DMS 273 (cell line): ENCODE data around the gene LGALS8.

Experiments
- DNase-seq: peaks from one replicate; lab custom pipeline; 2025; ENCODE audit not compliant: unreplicated experiment; lab: John Stamatoyannopoulos, UW

LGALS8 gene

DNA sequence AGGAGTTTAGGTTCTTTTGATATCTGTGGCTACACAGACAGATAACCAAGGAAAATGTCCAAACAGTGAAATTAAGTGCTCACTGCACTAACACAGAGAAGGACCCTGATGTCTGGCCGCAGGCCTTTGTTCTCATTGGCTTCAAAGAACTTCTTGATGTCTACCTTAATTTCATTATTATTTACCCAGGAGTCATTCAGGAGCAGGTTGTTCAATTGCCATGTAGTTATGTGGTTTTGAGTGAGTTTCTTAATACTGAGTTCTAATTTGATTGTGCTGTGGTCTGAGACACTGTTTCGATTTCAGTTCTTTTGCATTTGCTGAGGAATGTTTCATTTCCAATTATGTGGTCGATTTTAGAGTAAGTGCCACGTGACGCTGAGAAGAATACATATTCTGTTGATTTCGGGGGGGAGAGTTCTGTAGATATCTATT, 15.2 kb upstream of the LGALS8 start:
- no peak for DNase-seq

- no peak for DNase-seq
Observed at GRCh38 chr1:236509203-236509602, 14.6 kb upstream of the LGALS8 start.

GRCh38 chr1:236509647-236510401, 14.0 kb upstream of the LGALS8 start:
- DNase-seq: no peak

DNA sequence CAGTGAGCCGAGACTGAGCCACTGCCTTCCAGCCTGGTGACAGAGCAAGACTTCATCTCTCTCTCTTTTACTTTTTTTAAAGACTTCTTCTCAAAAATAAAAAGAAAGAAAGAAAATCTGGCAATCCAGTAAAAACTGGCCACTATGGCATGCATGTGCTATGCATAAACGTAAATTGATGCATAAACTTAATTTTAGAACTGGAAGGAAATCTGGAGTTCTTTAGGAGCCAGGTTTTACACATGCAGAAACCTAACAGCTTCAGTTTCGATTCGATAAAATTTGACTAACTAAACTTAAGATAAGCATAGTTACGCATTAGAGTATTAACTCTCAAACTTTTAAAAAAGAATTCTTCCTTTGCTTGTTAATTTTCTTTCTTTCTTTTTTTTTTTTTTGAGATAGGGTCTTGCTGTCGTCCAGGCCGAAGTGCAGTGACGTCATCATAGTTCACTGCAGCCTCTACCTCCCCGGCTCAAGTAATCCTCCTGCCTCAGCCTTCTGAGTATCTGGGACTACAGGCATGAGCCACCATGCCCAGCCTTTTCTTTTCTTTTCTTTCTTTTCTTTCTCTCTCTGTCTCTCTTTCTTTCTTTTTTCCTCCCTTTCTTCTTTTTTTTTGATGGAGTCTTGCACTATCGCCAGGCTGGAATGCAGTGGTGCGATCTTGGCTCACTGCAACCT, 11.9 kb upstream of the LGALS8 start:
- DNase-seq: no peak

- peak; percentile 22 for DNase-seq
Observed at GRCh38 chr1:236514703-236515442, 8.9 kb upstream of the LGALS8 start.

DNA sequence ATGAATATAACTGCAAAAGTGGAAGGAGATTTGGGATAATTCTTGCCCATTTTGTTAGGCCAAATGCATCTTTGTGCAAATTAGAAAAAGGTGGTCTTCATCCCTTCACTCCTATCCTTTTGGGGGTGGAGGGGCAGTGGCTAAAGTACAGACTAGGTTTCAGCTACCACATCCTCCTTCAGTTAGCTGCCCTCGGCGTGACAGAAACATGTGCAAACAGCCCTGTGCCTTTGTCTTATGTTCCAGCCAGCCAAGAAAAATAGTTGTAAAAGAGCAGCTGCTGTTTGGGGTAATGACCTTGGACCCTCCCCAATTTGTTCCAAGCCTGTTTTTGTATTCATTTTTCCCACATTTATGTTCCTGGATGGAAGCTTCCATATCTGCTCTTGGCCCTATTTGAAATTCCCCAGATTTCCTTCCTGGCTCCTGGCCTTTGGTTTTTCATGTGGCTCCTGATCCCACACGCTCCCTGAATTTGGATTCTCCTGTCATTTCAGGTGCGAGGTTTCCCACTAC, 8.3 kb upstream of the LGALS8 start:
- DNase-seq: no peak

DNA sequence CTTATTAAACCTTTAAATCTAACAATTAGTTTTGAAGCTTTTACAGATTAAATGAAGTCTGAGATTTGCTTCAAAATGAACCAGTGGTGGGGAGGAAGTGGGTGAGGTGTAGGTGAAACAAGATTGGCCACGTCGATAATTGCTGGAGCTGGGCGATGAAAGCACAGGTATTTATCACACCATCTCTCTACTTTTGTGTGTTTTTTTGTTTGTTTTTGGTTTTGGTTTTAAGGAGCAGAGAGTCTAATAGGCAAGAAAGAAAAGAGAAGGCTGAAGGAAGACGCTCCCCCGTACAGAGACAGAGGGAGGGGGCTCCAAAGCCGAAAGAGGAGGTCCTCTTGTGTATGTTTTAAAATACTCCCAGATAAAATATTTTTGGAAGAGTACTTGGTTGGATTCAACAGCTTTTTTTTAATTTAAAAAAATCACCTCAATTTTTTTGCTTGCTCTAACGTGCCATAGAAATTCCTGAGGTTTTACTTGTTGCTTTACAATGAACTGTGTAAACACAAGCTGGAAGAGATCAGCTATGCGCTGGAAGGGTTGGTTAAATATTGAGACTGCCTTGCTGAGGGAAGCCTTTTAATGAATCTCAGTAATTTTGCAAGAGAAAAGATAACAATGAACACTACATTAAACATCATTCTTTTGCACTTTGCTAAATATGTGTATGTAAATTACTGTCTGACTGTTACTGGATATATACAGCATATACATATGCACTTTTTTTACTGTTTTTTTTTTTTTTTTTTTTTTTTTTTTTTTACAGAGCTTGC, 6.7 kb upstream of the LGALS8 start:
- DNase-seq: no peak

DNA sequence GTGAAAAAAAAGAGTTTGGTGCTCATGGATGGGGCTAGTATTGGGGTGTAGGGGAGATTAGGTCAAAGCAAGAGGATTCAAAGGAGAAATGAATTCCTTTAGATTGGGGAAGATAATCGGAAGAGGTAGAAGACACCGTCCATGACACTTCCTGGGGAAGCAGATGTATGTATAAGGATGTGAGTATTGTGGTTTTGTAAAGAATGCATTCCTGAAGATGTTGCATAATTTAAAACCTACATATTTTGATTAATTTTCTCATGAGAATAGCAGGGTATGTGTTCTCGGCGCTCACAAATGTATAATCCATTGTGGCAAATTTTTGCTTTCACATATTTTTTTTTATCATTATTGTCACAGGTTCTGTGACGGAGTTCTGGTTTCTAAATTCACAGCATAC, 5.5 kb upstream of the LGALS8 start:
- no peak for DNase-seq

DNA sequence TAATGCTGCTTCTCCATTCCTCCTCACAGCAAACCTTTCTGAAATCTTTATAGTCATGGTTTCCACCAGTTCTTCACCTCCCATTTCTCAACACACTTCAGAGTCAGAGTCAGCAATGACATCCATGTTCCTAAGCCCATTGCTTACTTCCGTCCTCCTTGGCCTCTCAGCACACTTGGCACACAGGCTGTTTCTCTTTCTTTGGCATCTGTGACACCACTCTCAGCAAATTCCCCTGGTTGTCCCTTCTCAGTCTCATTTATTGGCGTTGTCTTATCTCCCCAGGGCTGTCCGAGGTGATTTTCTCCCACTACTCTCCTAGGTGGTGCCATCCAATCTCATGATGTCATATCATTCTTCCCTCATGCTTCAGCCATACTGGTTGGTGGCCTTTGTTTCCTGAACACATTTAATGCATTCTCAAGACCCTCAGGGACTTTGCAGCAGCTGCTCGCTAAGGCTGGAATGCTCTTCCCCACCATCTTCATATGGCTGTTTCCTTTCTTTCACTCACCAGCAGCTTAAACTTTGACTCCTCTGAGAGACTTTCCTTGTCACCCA, 3.3 kb upstream of the LGALS8 start:
- no peak for DNase-seq

DNA sequence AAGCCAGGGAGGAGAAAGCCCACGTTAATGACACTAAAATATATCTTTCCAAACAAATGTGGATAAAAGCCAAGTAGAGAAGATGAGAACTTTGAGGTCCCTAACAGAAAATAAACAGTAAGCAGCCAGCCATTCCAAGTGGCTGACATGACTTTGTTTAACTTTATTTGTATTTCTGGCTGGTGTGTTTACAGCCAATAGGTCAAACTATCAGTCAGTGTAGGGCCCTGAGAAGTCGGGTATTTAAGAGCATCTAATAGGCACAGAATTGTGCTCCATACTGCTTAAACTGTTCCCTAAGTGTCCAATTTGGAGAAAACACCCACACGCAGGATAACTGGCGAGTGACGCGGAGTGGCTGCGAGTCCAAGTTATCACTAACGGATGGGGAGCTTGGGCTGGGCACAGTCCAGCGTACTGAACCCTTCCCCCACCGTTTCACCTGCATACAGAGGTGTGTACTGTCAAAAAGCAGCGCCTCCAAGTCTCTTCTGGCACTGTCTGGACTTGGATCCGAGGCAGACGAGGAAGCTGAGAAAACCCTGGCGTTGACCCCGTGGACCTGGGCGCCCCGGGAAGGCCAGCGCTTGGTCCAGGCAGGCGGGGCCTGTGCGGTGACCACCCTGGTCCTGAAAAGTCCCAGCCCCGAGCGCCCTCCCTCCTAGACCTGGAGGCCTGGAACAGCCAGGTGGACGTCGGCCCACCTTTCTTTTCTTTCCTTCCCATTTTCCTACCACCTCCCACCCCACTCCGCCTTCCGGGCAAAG, 662 bp upstream of the LGALS8 start:
- DNase-seq: no peak

DNA sequence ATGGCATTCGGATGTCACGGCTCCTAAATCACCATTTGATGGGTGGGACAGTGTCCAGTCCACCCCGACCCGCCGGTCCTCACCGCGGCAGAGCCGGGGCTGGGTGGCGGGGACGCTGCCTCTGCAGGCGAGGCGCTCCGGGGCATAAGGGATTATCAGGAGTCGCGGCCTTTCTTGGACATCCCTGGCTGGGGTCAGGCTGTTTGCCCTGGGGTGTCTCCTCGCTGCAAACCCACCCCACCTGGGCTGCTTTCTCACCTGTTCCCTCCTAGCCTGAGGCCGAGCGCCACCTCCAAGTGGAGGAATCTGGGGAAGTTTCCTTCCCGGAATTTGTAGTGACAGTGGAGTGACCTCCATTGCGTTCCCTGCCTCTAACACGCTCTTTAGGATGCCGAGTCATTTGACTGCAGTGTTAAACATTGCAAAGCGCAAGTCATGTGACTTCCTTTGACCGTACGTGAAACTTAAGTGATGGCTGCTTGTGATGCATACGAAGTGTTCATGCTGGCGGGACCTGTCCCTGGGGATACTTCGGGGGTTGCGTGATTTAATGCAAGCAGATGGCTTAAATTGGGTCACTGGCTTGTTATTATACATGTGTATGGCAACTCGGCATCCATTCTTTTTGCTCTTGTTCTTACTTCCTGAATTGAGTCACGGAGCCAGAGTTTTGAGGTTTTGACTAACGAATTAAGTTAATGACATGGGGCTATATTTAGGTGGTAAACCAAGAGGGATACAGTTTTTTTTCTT, 536 bp downstream of the LGALS8 start:
- peak; percentile 80 for DNase-seq

GRCh38 chr1:236524895-236525184, 1.1 kb downstream of the LGALS8 start:
- DNase-seq: no peak

- DNase-seq: no peak
Observed at GRCh38 chr1:236526079-236526478, 2.3 kb downstream of the LGALS8 start.

GRCh38 chr1:236530286-236530685, 6.5 kb downstream of the LGALS8 start:
- DNase-seq: no peak

DNA sequence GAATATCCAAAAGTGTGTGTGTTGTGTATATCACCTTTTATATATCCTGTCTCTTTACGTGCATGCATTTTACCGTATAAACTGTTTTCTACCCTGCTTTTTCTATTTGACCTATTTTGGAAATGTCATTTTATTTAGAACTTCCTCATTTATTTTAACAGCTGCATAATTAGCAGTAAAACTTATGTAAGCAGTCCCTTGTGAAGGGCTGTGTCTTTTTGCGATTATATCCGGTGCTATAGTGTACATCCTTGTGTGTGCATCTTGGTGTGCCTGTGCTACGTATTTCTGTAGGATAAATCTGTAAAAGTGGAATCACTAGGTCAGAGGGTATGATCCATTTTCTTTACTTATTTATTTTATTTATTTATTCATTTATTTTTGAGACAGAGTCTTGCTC, 7.2 kb downstream of the LGALS8 start:
- no peak for DNase-seq

- DNase-seq: no peak
Observed at GRCh38 chr1:236532850-236533249, 9.1 kb downstream of the LGALS8 start.

DNA sequence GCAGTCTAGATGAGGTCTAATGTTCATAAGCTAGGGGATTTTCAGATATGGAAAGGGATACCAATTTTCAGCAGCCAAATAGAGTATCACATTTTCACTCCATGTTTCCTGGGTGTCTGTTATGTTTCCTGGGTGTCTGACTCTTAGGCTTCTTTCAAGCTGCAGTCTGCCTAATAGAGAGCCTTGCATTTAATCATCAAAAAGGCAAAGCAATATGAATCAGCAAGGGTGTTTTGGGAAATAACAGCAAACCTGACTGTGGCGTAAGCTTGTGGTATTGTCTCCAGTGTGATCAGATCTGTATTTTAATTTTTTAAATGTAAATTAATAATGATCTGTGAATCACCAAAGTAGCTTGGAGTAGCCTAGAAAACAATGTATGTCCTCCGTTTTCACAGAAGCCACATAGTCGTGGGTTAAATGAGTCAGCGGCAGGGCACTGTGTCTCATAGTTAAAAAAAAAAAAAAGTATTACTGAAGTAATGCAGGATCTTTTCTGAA, 10.4 kb downstream of the LGALS8 start:
- no peak for DNase-seq

- no peak for DNase-seq
Observed at GRCh38 chr1:236535190-236535589, 11.4 kb downstream of the LGALS8 start.

- peak; percentile 14 for DNase-seq
Observed at GRCh38 chr1:236535662-236536161, 11.9 kb downstream of the LGALS8 start.
